HEK293T (cell line): ENCODE data around the gene PRDM16.

Experiments
- ARNT ChIP-seq: fragments of 450-650 bp; IDR thresholded peaks from 2 replicates; pipeline ENCODE4 v1.6.1; 2017; ENCODE audit warnings: mild to moderate bottlenecking
- BHLHE40 ChIP-seq: fragments of 450-650 bp; IDR thresholded peaks from 2 replicates; pipeline ENCODE4 v1.6.1; 2016; ENCODE audit warnings: mild to moderate bottlenecking, moderate library complexity, borderline replicate concordance
- FOXK2 ChIP-seq: fragments of 450-650 bp; IDR thresholded peaks from 2 replicates; pipeline ENCODE4 v1.6.1; 2016; ENCODE audit warnings: mild to moderate bottlenecking
- FOXM1 ChIP-seq: fragments of 450-650 bp; IDR thresholded peaks from 2 replicates; pipeline ENCODE4 v1.6.1; 2017; ENCODE audit warnings: mild to moderate bottlenecking, borderline replicate concordance
- NFRKB ChIP-seq: fragments of 450-650 bp; IDR thresholded peaks from 2 replicates; pipeline ENCODE4 v1.6.1; 2016; ENCODE audit warnings: mild to moderate bottlenecking, moderate library complexity
- SP1 ChIP-seq: fragments of 450-650 bp; IDR thresholded peaks from 2 replicates; pipeline ENCODE4 v1.6.1; 2017

DNA sequence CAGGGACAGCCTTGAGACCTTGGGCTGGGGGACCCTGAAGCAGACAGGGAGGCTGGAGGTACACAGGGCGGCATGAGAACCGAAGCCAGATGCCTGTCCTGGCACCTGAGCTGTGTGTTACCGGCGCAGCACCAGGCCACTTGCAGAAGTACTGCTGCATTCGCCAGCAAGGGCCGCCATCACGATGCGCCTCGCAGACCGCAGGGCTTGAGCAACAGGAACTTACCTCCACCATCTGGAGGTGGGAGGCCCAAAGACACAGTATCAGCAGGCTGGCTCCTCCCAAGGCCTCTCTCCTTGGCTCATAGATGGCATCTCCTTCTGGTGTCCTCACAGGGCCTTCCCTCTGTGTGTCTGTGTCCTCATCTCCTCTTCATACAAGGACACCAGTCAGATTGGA is 90.1 kb downstream of the PRDM16 start:
- no peak for TF ChIP-seq SP1
- no peak for TF ChIP-seq FOXM1
- no peak for TF ChIP-seq ARNT
- TF ChIP-seq FOXK2 = no peak
- TF ChIP-seq NFRKB = no peak
- no peak for TF ChIP-seq BHLHE40
